ENCODE results near the gene FAM107B.

GRCh38 chr10:14486777-14487487, 287.8 kb downstream of the FAM107B start:
- TF ChIP-seq POLR2A (IDR thresholded peaks at IDR 0.05; ENCODE audit: low read depth, low read length) (no peak), MAZ (IDR thresholded peaks at IDR 0.05; ENCODE audit: borderline replicate concordance, low read depth, low read length) (no peak), ELK1 (IDR thresholded peaks at IDR 0.05; ENCODE audit: borderline replicate concordance, low read depth, low read length) (no peak), RFX5 (IDR thresholded peaks at IDR 0.05; ENCODE audit: low read depth, low read length) (no peak), SMC3 (IDR thresholded peaks at IDR 0.05; ENCODE audit: low read depth, low read length) (no peak), MXI1 (IDR thresholded peaks at IDR 0.05; ENCODE audit: borderline replicate concordance, low read depth, low read length) (no peak), RAD21 (IDR thresholded peaks at IDR 0.05; ENCODE audit: low read length) (no peak), FOS (IDR thresholded peaks at IDR 0.05; ENCODE audit: low read depth, low read length) (peak; percentile 87)
- TF ChIP-seq, protein P1, sequence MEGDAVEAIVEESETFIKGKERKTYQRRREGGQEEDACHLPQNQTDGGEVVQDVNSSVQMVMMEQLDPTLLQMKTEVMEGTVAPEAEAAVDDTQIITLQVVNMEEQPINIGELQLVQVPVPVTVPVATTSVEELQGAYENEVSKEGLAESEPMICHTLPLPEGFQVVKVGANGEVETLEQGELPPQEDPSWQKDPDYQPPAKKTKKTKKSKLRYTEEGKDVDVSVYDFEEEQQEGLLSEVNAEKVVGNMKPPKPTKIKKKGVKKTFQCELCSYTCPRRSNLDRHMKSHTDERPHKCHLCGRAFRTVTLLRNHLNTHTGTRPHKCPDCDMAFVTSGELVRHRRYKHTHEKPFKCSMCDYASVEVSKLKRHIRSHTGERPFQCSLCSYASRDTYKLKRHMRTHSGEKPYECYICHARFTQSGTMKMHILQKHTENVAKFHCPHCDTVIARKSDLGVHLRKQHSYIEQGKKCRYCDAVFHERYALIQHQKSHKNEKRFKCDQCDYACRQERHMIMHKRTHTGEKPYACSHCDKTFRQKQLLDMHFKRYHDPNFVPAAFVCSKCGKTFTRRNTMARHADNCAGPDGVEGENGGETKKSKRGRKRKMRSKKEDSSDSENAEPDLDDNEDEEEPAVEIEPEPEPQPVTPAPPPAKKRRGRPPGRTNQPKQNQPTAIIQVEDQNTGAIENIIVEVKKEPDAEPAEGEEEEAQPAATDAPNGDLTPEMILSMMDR (conservative IDR thresholded peaks at IDR 0.05; ENCODE audit: low read depth, low read length), result no peak

Measured in IMR-90 (cell line).